SJCRH30 (cell line): ENCODE data around the gene MBD3L2B. TPM values are rescaled to one million over a fixed set of nuclear protein-coding genes. Genes with fewer than 3 reads are reported as not detected.

Source experiments
- DNase-seq, 2 experiments: peaks; one replicate each; pipeline ENCODE4 v3.0.0-alpha.2; 2015 to 2020
- H3K27ac ChIP-seq: fragments of 250-450 bp; sonication (Bioruptor Pico); 2 replicates; pipeline ENCODE4 v1.5.1; 2020; ENCODE audit warnings: mild to moderate bottlenecking, moderate library complexity
- H3K27me3 ChIP-seq: fragments of 250-450 bp; sonication (Bioruptor Pico); 2 replicates; pipeline ENCODE4 v1.5.1; 2020; ENCODE audit warnings: mild to moderate bottlenecking, moderate library complexity
- H3K36me3 ChIP-seq: fragments of 250-450 bp; sonication (Bioruptor Pico); 2 replicates; pipeline ENCODE4 v1.5.1; 2020; ENCODE audit warnings: mild to moderate bottlenecking, moderate library complexity
- H3K4me1 ChIP-seq: fragments of 250-450 bp; sonication (Bioruptor Pico); 2 replicates; pipeline ENCODE4 v1.5.1; 2020; ENCODE audit warnings: mild to moderate bottlenecking, moderate library complexity
- H3K4me3 ChIP-seq: fragments of 250-450 bp; sonication (Bioruptor Pico); 2 replicates; pipeline ENCODE4 v1.5.1; 2020; ENCODE audit warnings: mild to moderate bottlenecking, moderate library complexity
- H3K9me3 ChIP-seq: fragments of 250-450 bp; sonication (Bioruptor Pico); replicated peaks from 2 replicates; pipeline ENCODE4 v1.5.1; 2020; ENCODE audit warnings: mild to moderate bottlenecking, moderate library complexity
- total RNA-seq: library from RNA; depleted of rRNA; stranded (reverse); fragments of >200 nt; shearing (Covaris generic); gene quantifications from 2 replicates; pipeline ENCODE4 v1.2.3, GENCODE V29; 2014; rRNA removed

MBD3L2B gene
- total RNA-seq, 1 experiment from 2014 or later = not detected

GRCh38 chr19:6996810-6997209 is 24.4 kb downstream of the MBD3L2B start:
- Histone ChIP-seq H3K27ac (no peak overlapping the region), H3K27me3 (no peaks in the 10 kb centered on the region), H3K4me3 (no peak overlapping the region), H3K9me3 (no peaks in the 10 kb centered on the region), H3K36me3 (no peaks in the 10 kb centered on the region), H3K4me1 (no peaks in the 10 kb centered on the region)
- no peak for DNase-seq

- no peaks in the 10 kb centered on the region for H3K36me3 ChIP-seq
- no peaks in the 10 kb centered on the region for H3K9me3 ChIP-seq
- no peak overlapping the region for H3K4me3 ChIP-seq
- DNase-seq = no peak
- H3K27ac ChIP-seq = no peak overlapping the region
- no peaks in the 10 kb centered on the region for H3K27me3 ChIP-seq
- no peaks in the 10 kb centered on the region for H3K4me1 ChIP-seq
These were observed 26.2 kb downstream of the MBD3L2B start for GRCh38 chr19:6995054-6995453.

- Histone ChIP-seq H3K36me3 (no peaks in the 10 kb centered on the region), H3K9me3 (no peaks in the 10 kb centered on the region), H3K27me3 (no peaks in the 10 kb centered on the region), H3K4me3 (no peak overlapping the region), H3K4me1 (no peaks in the 10 kb centered on the region), H3K27ac (no peak overlapping the region)
- DNase-seq = no peak
These were observed 33.0 kb downstream of the MBD3L2B start for GRCh38 chr19:6988257-6988656.

GRCh38 chr19:6987850-6988249 is 33.4 kb downstream of the MBD3L2B start:
- no peak for DNase-seq
- H3K9me3 ChIP-seq = no peaks in the 10 kb centered on the region
- no peak overlapping the region for H3K27ac ChIP-seq

GRCh38 chr19:6983448-6983847 is 37.8 kb downstream of the MBD3L2B start:
- H3K4me1 ChIP-seq = no peaks in the 10 kb centered on the region
- no peak overlapping the region for H3K4me3 ChIP-seq
- no peaks in the 10 kb centered on the region for H3K36me3 ChIP-seq
- DNase-seq = no peak
- no peaks in the 10 kb centered on the region for H3K9me3 ChIP-seq
- no peaks in the 10 kb centered on the region for H3K27me3 ChIP-seq
- no peak overlapping the region for H3K27ac ChIP-seq

More at GRCh38 chr19:6987850-6988249, 33.4 kb downstream of the MBD3L2B start:
- no peaks in the 10 kb centered on the region for H3K4me1 ChIP-seq
- no peak overlapping the region for H3K4me3 ChIP-seq
- no peaks in the 10 kb centered on the region for H3K27me3 ChIP-seq
- H3K36me3 ChIP-seq = no peaks in the 10 kb centered on the region

- Histone ChIP-seq H3K4me3 (no peak overlapping the region), H3K27me3 (no peaks in the 10 kb centered on the region), H3K4me1 (no peaks in the 10 kb centered on the region), H3K27ac (no peak overlapping the region), H3K36me3 (no peaks in the 10 kb centered on the region), H3K9me3 (peaks cover 5% of the 10 kb centered on the region; the same call in 1 of the 2 replicates)
- no peak for DNase-seq
These were observed 41.8 kb downstream of the MBD3L2B start for GRCh38 chr19:6979399-6979798.

GRCh38 chr19:6976197-6976596 is 45.0 kb downstream of the MBD3L2B start:
- no peaks in the 10 kb centered on the region for H3K4me1 ChIP-seq
- no peak overlapping the region for H3K27ac ChIP-seq
- H3K36me3 ChIP-seq = no peaks in the 10 kb centered on the region
- no peaks in the 10 kb centered on the region for H3K27me3 ChIP-seq
- no peak for DNase-seq
- H3K9me3 ChIP-seq = peaks cover 5% of the 10 kb centered on the region; the same call in 1 of the 2 replicates
- H3K4me3 ChIP-seq = no peak overlapping the region

- H3K4me3 ChIP-seq = no peak overlapping the region
- H3K27ac ChIP-seq = no peak overlapping the region
- no peaks in the 10 kb centered on the region for H3K36me3 ChIP-seq
- H3K4me1 ChIP-seq = no peaks in the 10 kb centered on the region
- no peak for DNase-seq
- no peaks in the 10 kb centered on the region for H3K9me3 ChIP-seq
- H3K27me3 ChIP-seq = no peaks in the 10 kb centered on the region
These were observed 49.9 kb downstream of the MBD3L2B start for GRCh38 chr19:6971366-6971765.

GRCh38 chr19:6970443-6970842 is 50.8 kb downstream of the MBD3L2B start:
- Histone ChIP-seq H3K4me1 (no peaks in the 10 kb centered on the region), H3K27me3 (no peaks in the 10 kb centered on the region), H3K36me3 (no peaks in the 10 kb centered on the region), H3K4me3 (no peak overlapping the region), H3K27ac (no peak overlapping the region), H3K9me3 (no peaks in the 10 kb centered on the region)
- peak; percentile 16 to 38 for DNase-seq

GRCh38 chr19:6970021-6970420 is 51.2 kb downstream of the MBD3L2B start:
- Histone ChIP-seq H3K36me3 (no peaks in the 10 kb centered on the region), H3K4me3 (no peak overlapping the region), H3K9me3 (no peaks in the 10 kb centered on the region), H3K4me1 (no peaks in the 10 kb centered on the region), H3K27me3 (no peaks in the 10 kb centered on the region), H3K27ac (no peak overlapping the region)
- no peak for DNase-seq

- no peak for DNase-seq
These were observed 51.7 kb downstream of the MBD3L2B start for GRCh38 chr19:6969490-6969889.

More at GRCh38 chr19:6969490-6969889, 51.7 kb downstream of the MBD3L2B start:
- Histone ChIP-seq H3K27ac (no peak overlapping the region), H3K9me3 (no peaks in the 10 kb centered on the region), H3K4me1 (no peaks in the 10 kb centered on the region), H3K4me3 (no peak overlapping the region), H3K36me3 (no peaks in the 10 kb centered on the region), H3K27me3 (no peaks in the 10 kb centered on the region)

Other genes starting within 250 kb of the MBD3L2B start
- gene VAV1, start 248.7 kb downstream of the MBD3L2B start, total RNA-seq = not detected in 2 replicates
- gene ADGRE1, start 133.9 kb downstream of the MBD3L2B start, total RNA-seq = not detected in 2 replicates
- not detected in 2 replicates for gene MBD3L5, start 9.1 kb upstream of the MBD3L2B start, total RNA-seq
- gene MBD3L4, start 18.7 kb upstream of the MBD3L2B start, total RNA-seq = not detected in 2 replicates
- not detected in 2 replicates for gene MBD3L2, start 27.9 kb upstream of the MBD3L2B start, total RNA-seq
- gene MBD3L3, start 37.2 kb upstream of the MBD3L2B start, total RNA-seq = not detected in 2 replicates
- 12.5 and 13.4 TPM in 2 replicates for gene ZNF557, start 48.3 kb upstream of the MBD3L2B start, total RNA-seq